HG03558 (cell line): ENCODE data around the gene SBF2.

Experiments
- ATAC-seq: cut with Tn5 transposase; IDR thresholded peaks from one replicate; pipeline ENCODE4 v1.9.1; 2021; ENCODE audit warnings: moderate number of reproducible peaks; ENCODE audit not compliant: unreplicated experiment; ENCODE audit errors: extremely low read depth

SBF2 gene

DNA sequence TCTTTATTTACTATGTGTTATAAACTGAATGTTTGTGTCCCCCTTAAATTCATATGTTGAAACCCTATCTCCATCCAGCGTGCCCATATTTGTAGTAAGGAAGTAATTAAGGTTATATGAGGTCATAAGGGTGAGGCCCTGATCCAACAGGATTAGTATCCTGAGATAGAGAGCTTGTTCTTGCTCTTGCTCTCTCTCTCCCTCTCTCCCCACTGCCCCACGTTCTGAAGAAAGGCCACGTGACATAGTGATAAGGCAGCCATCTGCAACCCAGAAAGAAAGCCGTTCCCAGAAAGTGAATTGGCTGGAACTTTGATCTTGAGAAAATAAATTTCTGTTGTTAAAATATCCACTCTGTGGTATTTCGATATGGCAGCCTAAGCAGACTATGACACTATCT lies 417.7 kb downstream of the SBF2 start:
- no peak for ATAC-seq

DNA sequence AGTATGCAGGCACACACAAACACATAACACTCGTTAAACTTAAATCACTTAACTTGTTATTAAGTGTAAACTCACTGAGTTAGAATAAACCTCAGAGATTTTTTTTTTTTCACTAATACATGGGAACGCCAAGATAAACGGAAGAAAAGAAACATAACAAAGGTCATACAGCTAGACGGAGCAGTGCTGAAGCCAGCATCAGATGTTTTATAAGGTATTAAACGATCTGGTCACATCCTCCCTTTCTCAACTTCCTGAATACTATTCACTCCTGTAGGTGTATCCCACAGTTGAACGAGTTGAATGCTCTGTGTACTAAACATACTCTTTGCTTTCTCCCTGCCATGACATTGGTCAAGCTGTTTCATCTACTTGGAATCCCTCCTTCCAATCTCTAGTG lies 418.2 kb downstream of the SBF2 start:
- no peak for ATAC-seq

DNA sequence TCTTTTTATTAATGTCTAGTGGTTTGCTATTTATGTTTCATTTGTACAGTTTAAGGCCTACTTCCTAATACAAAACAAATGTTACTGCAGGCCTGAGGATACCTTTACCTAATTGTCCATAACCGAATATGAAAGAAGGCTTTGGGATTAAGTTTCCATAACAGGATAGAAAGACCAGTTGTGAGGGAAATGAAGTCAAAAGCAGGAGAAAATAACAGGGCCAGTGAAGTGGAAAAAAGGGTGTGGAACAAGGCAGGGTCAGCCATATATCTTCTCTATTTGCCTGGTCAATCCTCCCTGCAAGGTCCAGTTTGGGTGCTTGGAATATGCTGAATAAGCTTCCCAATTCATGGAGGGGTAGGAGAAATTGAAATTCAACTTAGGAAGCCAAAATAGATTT lies 418.6 kb downstream of the SBF2 start:
- ATAC-seq = no peak

DNA sequence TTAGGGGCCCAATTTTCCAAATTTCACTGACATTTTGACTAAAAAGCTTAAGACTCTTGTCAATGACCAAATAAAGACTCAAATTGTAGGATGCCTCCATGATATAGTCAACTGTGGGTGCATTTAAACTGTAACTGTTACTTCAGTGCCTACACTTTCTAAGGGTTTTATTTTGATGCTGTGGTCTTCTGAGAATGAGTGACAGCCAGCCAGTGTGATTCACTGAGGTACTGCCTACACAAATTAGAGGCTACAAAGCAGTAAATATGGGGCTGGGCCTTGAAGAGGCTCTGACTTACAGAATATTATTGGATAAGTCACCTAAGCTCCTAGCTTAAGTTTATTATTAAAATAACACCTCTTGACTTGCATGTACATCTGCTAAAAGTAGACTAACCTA lies 419.6 kb downstream of the SBF2 start:
- ATAC-seq = no peak

DNA sequence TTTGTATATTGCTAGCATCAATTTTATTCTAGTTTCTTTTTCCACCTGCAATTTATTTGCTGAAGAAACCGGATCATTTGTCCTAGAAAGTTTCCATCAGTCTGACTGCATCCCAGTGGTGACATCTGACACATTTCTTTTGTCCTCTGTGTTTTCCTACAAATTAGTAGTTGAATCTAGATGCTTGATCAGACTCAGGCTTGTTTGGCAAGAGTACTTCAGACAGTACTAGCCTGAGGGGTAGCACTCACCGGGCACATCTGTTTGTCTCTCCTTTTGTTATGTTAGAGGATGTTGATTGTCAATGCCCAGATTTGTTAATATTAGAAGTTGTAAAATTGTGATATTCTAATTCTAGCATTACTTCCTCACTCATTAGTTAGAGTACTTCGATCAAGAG lies 425.4 kb downstream of the SBF2 start:
- no peak for ATAC-seq

DNA sequence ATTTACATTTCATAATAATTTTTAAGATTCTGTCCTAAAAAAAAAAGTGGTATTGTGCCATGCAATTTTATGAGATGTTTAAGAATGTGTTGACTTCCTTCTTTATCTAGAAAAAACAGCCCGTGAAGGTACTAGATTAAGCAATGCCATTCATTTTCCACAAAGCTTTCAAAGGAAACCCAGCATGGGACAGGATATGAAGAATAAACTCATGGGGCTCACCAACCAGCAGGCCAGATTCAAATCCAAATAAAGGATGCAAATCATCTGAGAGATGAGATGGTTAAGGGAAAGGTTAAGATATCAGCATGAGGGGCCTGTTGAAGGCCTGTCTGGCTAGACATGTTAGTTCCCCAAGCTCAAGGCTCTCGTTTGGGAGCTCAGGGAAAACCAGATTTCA lies 431.0 kb downstream of the SBF2 start:
- ATAC-seq = no peak

DNA sequence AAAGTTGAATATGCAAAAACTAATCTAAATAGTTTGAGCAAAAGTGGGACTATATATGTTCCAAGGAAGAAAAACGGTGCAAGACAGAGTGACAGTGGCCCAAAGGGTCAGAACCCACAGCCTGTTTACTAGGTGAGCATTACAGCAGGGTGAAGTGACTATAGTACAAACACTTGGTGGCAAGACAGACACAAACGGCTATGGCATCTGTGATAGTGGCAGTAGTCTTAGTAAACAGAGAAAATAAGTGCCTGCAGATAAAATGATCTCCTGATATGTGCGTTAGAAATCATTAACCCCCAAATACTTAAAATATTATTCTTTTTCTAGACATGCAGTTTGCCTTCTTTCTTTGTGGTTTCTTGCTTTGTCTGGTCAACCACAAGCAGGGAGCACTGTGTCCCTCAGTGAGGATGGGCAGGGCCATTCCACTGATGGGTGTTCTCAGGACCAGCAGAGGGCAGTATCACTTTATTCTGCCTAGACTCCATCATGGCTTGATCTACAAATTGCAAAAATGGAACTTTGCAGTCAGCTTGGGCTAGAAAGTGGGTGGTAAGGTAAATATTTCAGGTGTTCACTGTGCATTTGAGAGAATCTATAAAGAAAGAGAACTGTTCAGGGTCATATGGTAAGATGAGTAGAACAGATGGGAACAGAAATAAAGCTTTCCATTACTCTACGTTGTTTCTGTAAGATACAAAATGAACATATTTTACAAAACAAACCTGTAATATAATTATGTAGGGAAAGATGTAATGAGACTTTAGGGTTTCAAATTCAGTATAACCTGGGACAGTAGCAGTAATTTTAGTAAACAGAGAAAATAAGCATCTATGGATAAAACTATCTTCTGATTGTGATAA lies 431.9 kb downstream of the SBF2 start:
- no peak for ATAC-seq

DNA sequence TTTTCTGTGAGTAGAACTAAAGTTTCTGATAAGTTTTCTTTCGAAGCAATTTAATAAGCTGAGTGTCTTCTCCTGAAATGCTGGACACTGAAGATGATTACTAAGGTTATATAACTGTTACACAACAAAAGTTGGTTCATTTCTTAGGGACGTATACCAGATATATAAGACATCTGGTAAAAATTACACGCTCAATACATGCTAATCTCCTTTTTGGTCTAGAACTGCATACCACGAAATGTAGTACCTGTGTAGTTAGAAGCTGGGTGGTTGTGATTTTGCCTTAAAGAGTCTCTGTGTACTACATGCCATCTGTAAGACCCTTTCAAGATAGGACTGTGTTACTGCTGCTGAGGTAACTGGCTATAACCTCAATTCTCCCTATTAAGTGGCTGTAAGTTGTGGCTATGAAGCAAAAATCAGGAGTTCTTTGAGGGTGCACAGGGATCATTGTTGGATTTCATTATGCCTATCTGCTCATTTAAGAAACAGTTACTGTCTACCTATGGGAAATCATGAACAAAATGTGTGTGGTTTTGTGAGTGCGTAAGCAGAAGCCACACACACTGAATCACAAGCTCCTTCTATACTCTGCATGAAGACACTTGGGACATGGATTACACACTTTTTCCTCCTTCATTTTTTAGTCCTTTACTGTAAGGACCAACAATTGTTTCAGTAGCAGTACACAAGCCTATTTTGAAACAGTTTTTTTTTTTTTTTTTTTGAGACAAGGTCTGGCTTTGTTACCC lies 434.3 kb downstream of the SBF2 start:
- no peak for ATAC-seq

DNA sequence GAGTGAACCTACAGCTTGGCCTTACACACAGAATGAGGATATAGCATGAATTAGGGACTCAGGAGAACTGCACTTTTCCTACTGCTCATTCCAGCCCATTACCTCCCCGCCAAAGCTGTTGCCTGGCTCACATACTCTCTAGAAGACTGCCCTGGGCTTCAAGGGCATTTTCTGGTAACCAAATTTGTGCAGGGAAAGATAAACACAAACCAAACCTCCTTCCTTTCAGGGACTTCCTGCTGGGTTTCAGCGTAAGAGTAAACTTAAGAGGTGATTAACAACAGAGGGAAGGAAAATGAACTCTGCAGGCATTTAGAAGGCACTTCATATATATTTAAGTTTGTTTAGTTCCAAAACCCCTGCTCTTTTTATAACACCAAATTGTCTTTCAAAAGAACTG lies 435.2 kb downstream of the SBF2 start:
- ATAC-seq = no peak

DNA sequence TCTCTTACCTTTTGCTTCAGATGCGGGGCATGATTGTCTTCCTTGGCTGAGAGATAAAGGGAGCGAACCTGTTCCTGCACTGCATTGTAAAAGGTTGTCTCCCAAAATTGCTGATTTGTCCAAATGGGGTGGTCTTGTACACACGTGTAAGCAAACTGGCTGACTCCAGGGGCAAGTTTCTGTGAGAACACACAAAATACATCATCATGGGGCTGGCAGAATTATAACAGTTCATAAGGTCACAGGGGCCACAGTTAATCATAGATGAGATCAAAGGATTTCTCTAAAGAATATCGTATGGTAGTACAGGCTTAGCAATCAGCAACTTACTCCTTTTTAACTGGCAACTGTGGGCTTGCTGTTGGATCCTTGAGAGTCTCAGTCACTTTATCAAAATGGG lies 435.8 kb downstream of the SBF2 start:
- ATAC-seq = no peak

DNA sequence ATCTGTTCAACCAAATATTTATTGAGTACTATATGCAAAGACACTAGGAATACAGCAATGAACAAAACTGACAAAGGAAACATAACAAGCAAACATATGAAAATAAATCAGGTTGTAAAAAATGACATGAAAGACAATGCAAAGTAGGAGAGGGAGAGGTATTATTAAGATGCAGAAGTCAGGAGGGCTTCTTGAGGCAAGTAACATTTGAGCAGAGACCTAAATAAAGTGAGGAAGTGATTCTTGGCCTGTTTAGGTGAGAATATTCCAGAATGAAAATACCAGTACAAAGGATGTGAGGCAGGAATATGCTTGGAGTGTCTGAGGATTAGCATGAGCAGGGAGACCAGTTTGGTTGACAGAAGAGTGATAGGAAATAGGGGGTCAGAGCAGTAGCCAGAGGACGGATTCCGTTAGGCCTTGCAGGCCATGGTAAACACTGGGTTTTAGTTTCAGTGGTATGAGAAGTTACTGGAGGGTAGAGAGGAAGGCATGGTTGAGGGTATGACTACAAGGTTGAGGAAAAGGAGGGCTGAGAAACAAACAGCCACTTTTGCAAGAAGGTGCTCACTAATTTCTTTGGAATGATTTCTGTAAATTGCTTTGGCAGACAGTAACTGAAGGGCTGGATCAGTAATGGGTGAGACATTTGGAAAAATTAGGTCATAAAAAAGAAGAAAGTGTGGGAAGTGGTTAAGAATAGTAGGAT lies 438.3 kb downstream of the SBF2 start:
- no peak for ATAC-seq

DNA sequence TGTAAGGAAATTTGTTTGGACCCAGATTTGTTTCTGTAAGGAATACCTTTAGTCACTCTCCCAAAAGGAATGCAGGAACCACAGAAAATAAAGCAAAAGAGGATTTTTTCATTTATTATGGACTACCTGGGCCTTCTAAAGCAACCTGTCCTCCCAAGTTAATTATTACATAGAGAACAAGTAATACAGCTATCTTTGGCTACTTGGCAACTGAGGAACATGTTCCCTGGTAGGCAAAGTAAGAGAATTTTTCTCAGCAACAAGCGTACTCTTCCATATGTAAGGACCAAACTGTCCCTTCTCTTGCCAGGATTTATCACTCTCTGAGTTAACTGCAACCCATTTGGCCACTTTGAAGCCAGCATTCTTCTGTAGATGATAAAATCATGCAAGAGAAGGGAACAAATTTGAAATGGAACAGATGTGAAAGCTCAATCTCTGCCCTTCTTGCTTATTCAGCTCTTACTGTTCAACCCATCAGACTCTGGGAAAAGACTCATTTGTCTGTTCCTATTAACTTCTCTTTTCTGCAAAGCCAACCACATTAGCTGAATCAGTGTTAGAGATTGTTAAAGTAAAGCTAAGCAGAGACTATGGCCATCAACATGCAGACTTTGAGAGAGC lies 440.0 kb downstream of the SBF2 start:
- no peak for ATAC-seq

DNA sequence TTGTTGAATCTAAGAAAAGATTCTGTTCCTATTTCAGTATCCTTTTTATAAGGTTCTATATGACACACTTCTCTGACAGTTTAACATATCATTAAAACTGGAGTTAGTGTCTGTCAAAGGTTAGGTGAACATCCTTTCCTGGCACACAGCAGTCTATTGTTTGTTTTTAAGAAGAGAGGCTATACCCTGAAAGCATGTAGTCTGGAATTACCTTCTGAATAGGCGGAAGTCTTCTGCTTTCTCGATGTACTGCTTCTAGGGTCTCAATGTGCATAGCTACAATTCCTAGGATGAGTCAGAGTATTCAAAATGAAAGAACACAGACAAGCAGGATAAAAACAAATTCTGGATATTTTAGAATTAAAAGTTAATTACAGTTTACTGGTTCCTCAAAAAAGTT lies 441.6 kb downstream of the SBF2 start:
- no peak for ATAC-seq

DNA sequence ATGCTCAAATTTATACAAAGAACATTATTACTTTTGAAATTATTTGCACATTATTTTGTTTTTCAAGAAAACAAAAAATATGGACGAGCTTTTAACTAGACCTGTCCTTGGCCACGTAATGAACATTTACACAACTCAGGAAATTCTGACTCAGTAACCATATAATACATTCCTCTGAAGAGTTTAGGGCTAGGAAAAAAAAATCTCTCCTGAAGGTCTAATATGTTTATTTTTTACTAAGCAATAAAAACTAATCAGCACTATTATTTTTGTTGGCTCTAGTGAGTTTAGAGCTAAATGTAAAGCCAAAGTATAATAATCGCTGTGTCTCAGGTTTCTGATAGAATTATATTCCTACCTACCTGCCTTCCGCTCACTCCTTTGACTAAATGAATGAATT lies 442.7 kb downstream of the SBF2 start:
- ATAC-seq = no peak

DNA sequence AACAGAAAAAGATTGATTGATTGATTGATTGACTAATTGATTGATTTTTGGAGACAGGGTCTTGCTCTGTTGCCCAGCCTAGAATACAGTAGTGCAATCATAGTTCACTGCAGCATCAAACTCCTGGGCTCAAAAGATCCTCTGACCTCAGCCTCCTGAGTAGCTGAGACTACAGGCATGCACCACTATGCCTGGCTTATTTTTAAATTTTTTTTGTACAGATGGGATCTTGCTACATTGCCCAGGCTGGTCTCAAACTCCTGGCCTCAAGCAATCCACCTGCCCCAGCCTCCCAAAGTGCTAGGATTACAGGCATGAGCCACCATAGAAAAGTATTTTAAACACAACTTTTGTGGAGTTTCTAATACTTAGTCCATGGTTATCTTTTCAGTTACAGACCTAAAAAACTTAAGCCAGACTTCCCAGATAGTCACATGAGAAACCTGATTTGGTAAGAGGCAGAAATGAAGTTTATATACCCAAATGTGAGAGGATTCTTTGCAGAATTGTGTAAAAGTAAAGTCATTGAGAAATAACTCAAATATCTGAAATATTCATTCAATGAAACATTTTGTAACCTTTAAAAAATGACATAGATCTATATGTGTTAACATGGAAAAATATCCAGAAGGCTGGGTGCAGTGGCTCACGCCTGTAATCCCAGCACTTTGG lies 443.7 kb downstream of the SBF2 start:
- ATAC-seq = no peak

DNA sequence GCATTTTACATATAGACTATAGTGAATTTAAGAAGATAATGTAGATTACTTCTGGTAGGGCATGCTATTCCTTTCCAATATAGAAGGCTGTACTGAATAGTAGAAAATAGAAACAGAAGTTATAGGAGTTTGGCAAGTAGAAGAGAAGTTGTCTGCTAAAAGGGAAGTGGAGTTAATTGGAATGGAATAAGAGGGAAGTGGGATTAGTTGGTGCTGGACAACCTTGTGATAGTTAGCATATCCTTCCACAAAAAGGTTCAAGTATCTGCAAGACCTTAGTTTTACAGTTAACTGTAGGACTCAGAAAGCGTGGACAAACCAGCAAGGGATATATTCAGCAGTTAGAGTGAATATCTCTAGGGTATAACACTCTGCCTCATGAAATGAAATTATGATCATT lies 444.6 kb downstream of the SBF2 start:
- no peak for ATAC-seq

DNA sequence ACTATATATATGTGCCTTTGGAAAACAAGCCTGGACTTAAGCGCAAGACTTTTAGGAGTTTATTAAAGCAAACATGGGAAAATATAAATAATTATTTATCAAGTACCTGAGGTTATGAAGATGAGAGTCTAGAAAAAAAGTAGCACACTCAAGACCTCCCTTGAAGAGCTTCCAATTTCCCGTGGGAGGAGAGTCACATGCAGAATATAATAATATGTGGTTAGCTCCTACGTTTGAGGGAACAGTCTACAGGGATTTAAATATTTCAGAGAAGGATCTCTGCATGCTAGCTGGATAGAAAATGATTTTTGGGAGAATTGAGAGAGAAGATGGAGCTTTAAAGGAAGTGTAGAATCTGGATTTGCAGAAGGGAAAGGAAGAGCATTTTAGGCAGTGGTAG lies 446.4 kb downstream of the SBF2 start:
- no peak for ATAC-seq

DNA sequence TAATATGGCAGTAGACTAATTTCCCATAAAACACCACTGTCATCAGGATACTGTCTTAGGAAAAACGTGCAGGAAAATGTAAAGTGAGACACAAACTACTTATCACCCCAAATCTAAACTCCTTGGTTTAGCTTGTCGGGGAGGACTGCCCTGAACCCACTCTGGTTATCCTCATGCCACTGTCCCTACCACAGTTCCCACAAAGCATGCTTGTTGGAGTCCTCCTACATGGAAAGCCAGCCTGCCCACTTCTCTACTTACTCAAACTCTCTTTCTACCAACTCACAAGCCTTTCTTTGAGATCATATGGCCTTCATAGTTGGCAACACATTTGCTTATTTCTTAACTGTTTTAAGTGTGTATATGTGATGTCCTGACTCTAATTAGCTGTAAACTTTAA lies 451.1 kb downstream of the SBF2 start:
- ATAC-seq = no peak

DNA sequence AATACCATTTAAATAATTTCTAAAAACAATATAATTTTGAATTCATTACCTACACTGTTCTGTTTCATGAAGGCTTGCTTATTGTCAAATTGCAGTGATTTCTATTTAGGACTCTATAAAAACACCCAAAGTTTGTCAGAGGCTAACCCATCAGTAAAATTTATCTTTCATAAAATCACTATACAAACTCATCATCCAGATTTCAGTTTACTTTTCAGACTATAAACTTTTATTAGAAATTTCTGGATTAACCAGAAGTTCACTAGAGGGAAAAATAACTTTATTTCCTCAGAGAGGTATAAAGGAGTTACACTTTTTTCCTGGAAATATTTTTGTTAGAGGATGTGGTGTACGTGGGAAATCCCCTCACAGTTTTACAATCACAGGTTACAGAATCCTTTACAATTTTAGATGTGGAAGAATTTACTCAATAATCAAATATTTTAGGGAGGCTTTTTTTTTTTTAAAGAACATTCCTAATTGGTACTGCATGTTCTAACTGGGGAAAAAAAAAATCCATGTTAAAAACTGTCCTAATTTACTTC lies 453.5 kb downstream of the SBF2 start:
- no peak for ATAC-seq

DNA sequence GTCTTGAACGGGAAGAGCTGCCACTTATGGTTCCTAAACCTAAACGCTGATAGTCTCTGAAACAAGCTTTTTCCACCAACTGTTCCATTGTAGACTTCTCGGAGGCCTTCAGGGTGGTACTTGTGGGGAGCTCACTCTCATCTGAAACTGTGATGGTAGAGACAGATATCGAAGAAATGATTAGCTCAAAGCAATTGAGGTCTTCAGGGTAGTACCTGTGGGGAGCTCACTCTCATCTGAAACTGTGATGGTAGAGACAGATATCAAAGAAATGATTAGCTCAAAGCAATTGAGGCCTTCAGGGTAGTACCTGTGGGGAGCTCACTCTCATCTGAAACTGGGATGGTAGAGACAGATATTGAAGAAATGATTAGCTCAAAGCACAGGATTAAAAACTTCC lies 454.5 kb downstream of the SBF2 start:
- peak; percentile 33 for ATAC-seq
